CD4-positive, alpha-beta T cell treated with Interleukin-21 for 1 hour (primary cell): Measurements from ENCODE around the gene PABPN1.

Source experiments
- DNase-seq: peaks from one replicate; pipeline ENCODE4 v3.0.0-alpha.2; 2020

The PABPN1 gene

GRCh38 chr14:23327947-23328744 is 6.9 kb downstream of the PABPN1 start:
- peak; percentile 74 for DNase-seq

GRCh38 chr14:23335623-23336022 is 14.4 kb downstream of the PABPN1 start:
- no peak for DNase-seq

- DNase-seq = no peak
Observed at GRCh38 chr14:23339506-23340268, 18.4 kb downstream of the PABPN1 start.

- no peak for DNase-seq
Observed at GRCh38 chr14:23344481-23344880, 23.2 kb downstream of the PABPN1 start.

GRCh38 chr14:23345987-23346692 is 24.9 kb downstream of the PABPN1 start:
- DNase-seq = no peak

- DNase-seq = no peak
Observed at GRCh38 chr14:23346693-23347405, 25.6 kb downstream of the PABPN1 start.

- DNase-seq = no peak
Observed at GRCh38 chr14:23347406-23348296, 26.4 kb downstream of the PABPN1 start.

- no peak for DNase-seq
Observed at GRCh38 chr14:23348297-23348655, 27.0 kb downstream of the PABPN1 start.

GRCh38 chr14:23349156-23349845 is 28.0 kb downstream of the PABPN1 start:
- no peak for DNase-seq

- DNase-seq = no peak
Observed at GRCh38 chr14:23351681-23352505, 30.6 kb downstream of the PABPN1 start.

GRCh38 chr14:23352506-23353432 is 31.5 kb downstream of the PABPN1 start, which contains the start of gene SLC22A17:
TSS of gene SLC22A17 (minus strand) at chr14:23352887.
- peak; percentile 64 for DNase-seq

GRCh38 chr14:23353433-23353780 is 32.1 kb downstream of the PABPN1 start:
- no peak for DNase-seq

GRCh38 chr14:23354990-23355389 is 33.7 kb downstream of the PABPN1 start:
- DNase-seq = no peak

GRCh38 chr14:23355871-23356435 is 34.7 kb downstream of the PABPN1 start:
- DNase-seq = no peak

- no peak for DNase-seq
Observed at GRCh38 chr14:23356662-23357061, 35.4 kb downstream of the PABPN1 start.

- DNase-seq = no peak
Observed at GRCh38 chr14:23357261-23357660, 36.0 kb downstream of the PABPN1 start.

- no peak for DNase-seq
Observed at GRCh38 chr14:23358042-23358441, 36.8 kb downstream of the PABPN1 start.

- DNase-seq = no peak
Observed at GRCh38 chr14:23358553-23359166, 37.4 kb downstream of the PABPN1 start.
